ENCODE results near the gene OR9G1.

DNA sequence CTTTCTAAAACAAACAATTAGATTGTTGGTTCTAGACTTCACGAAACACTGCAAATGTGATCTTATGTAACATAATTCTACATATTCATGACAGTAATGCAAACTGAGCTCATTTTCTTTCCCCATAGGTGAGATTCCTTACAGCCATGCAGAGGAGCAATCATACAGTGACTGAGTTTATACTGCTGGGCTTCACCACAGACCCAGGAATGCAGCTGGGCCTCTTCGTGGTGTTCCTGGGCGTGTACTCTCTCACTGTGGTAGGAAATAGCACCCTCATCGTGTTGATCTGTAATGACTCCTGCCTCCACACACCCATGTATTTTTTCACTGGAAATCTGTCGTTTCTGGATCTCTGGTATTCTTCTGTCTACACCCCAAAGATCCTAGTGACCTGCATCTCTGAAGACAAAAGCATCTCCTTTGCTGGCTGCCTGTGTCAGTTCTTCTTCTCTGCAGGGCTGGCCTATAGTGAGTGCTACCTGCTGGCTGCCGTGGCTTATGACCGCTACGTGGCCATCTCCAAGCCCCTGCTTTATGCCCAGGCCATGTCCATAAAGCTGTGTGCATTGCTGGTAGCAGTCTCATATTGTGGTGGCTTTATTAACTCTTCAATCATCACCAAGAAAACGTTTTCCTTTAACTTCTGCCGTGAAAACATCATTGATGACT, 1.5 kb downstream of the OR9G1 start:
- TF ChIP-seq, protein P1, sequence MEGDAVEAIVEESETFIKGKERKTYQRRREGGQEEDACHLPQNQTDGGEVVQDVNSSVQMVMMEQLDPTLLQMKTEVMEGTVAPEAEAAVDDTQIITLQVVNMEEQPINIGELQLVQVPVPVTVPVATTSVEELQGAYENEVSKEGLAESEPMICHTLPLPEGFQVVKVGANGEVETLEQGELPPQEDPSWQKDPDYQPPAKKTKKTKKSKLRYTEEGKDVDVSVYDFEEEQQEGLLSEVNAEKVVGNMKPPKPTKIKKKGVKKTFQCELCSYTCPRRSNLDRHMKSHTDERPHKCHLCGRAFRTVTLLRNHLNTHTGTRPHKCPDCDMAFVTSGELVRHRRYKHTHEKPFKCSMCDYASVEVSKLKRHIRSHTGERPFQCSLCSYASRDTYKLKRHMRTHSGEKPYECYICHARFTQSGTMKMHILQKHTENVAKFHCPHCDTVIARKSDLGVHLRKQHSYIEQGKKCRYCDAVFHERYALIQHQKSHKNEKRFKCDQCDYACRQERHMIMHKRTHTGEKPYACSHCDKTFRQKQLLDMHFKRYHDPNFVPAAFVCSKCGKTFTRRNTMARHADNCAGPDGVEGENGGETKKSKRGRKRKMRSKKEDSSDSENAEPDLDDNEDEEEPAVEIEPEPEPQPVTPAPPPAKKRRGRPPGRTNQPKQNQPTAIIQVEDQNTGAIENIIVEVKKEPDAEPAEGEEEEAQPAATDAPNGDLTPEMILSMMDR (IDR thresholded peaks at IDR 0.05; ENCODE audit: low read depth, low read length), result no peak
- no peak for TF ChIP-seq POLR2A (IDR thresholded peaks at IDR 0.05; ENCODE audit: extremely low read depth, insufficient read length)
- TF ChIP-seq MAX (IDR thresholded peaks at IDR 0.05; ENCODE audit: low read depth, low read length), result no peak

Measured in NB4 (cell line).